HepG2 (cell line): ENCODE data around the gene C1QTNF1. TPM values are rescaled to one million over a fixed set of nuclear protein-coding genes. Genes with fewer than 3 reads are reported as not detected.
A peak's percentile ranks its signal among the peaks of the same experiment; 100 is the strongest.

Source experiments
- CENPT ChIP-seq: sonication (generic); formaldehyde crosslinking; IDR thresholded peaks from 2 replicates; pipeline ENCODE4 v1.8.0; 2022; ENCODE audit warnings: low read depth, mild to moderate bottlenecking, moderate library complexity, missing genetic modification reagents
- GABPB1 ChIP-seq: IDR thresholded peaks from 2 replicates; pipeline ENCODE4 v1.6.1; 2016; ENCODE audit warnings: mild to moderate bottlenecking, missing genetic modification reagents, moderate library complexity, missing compliant biosample characterization
- HNRNPL ChIP-seq: fragments of 200-400 bp; formaldehyde crosslinking; IDR thresholded peaks from 2 replicates; pipeline ENCODE4 v1.6.1; 2017; ENCODE audit warnings: mild to moderate bottlenecking, low read depth, low read length
- KDM2A ChIP-seq: sonication (generic); formaldehyde crosslinking; IDR thresholded peaks from 2 replicates; pipeline ENCODE4 v1.4.0; 2020; ENCODE audit warnings: low read depth, missing genetic modification reagents, borderline replicate concordance
- NAIF1 ChIP-seq: sonication (generic); formaldehyde crosslinking; IDR thresholded peaks from 2 replicates; pipeline ENCODE4 v1.5.0; 2020; ENCODE audit warnings: mild to moderate bottlenecking, missing genetic modification reagents, borderline replicate concordance
- SMC3 ChIP-seq: IDR thresholded peaks from 2 replicates; pipeline ENCODE4 v1.6.1; 2011; ENCODE audit warnings: low read length, improper control_type of control experiment
- ZNF768 ChIP-seq: sonication (generic); formaldehyde crosslinking; IDR thresholded peaks from 2 replicates; pipeline ENCODE4 v1.4.0; 2020; ENCODE audit warnings: missing genetic modification reagents
- polyA plus RNA-seq, 8 experiments: library from polyadenylated mRNA; depleted of rRNA in 3 of 8; stranded (reverse) in 7 of 8; unstranded in 1 of 8; fragments of >200 nt; fragmentation: Illumina TruSeq in 4 of 8; extraction: Trizol in 4 of 8; gene quantifications; 2 replicates each; pipeline versions ENCODE4 v1.2.1 to v1.2.3, GENCODE V29; 2011 to 2016; ENCODE audit warnings: low read depth in 4 of 8, missing spikeins in 1 of 8, mixed read lengths in 1 of 8; ENCODE audit not compliant: insufficient read depth in 1 of 8
- total RNA-seq, 5 experiments: library from RNA; depleted of rRNA; stranded (reverse); fragments of >200 nt; fragmentation: Illumina TruSeq; extraction: Trizol; gene quantifications; 2 replicates each; pipeline ENCODE4 v1.2.3, GENCODE V29; 2016; ENCODE audit warnings: low read depth in 1 of 5
- TF ChIP-seq, protein P1 (sequence below): sonication (generic); formaldehyde crosslinking; IDR thresholded peaks from 2 replicates; pipeline ENCODE4 v1.9.0; 2021; ENCODE audit warnings: missing genetic modification reagents, borderline replicate concordance
- TF ChIP-seq, protein P2 (sequence below): IDR thresholded peaks from 2 replicates; pipeline ENCODE4 v1.6.1; 2016; ENCODE audit warnings: low read depth, borderline replicate concordance
- TF ChIP-seq, protein P3 (sequence below): IDR thresholded peaks from 2 replicates; pipeline ENCODE4 v1.6.1; 2016; ENCODE audit warnings: missing compliant biosample characterization, missing genetic modification reagents, borderline replicate concordance
- TF ChIP-seq, protein P4 (sequence below): sonication (generic); formaldehyde crosslinking; IDR thresholded peaks from 2 replicates; pipeline ENCODE4 v1.8.0; 2022; ENCODE audit warnings: low read depth, missing genetic modification reagents
- TF ChIP-seq, protein P5 (sequence below): sonication (generic); formaldehyde crosslinking; IDR thresholded peaks from 2 replicates; pipeline ENCODE4 v1.5.1; 2020; ENCODE audit warnings: mild to moderate bottlenecking, missing genetic modification reagents, borderline replicate concordance
- TF ChIP-seq, protein P6 (sequence below): sonication (generic); formaldehyde crosslinking; IDR thresholded peaks from 2 replicates; pipeline ENCODE4 v1.5.1; 2020; ENCODE audit warnings: mild to moderate bottlenecking, missing genetic modification reagents, moderate library complexity

Gene C1QTNF1
- total and polyA plus RNA-seq, 2 of the 13 experiments (the other 11 are each of a cell fraction or from before 2014, with no cell fraction given), result 0.18 to 0.86 TPM

DNA sequence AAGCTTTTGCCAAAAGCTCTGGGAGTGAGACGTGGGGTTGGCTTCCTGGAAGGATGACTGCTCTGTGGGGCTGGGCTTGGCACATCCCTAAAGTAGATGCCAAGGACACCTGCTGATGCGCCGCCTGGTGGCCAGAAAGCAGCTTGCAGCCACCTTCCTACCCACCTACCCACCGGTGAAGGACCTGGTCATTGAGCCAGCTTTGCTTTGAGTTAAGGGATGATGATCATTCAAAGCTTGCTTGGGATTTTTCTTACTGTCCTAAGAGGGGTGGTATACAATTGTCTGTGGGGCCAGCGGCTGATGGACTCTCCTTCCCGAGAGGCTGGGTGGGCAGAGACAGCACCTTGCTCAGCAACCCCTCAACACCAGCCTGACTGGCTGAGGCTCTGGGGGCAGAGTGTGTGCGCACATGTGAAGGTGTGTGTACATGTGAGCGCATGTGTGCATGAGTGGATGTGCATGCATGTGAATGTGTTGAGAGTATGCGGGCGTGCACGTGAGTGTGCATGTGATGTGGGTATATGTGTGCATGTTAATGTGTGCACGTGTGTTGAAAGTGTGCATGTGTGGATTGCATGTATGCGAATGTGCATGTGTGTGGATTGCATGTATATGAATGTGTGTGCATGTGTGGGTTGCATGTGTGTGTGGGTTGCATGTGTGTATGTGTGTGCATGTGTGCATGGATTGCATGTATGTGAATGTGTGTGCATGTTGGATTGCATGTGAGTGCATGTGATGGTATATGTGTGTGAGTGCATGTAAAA, 18.6 kb downstream of the C1QTNF1 start (continued):
- TF ChIP-seq, protein P1, sequence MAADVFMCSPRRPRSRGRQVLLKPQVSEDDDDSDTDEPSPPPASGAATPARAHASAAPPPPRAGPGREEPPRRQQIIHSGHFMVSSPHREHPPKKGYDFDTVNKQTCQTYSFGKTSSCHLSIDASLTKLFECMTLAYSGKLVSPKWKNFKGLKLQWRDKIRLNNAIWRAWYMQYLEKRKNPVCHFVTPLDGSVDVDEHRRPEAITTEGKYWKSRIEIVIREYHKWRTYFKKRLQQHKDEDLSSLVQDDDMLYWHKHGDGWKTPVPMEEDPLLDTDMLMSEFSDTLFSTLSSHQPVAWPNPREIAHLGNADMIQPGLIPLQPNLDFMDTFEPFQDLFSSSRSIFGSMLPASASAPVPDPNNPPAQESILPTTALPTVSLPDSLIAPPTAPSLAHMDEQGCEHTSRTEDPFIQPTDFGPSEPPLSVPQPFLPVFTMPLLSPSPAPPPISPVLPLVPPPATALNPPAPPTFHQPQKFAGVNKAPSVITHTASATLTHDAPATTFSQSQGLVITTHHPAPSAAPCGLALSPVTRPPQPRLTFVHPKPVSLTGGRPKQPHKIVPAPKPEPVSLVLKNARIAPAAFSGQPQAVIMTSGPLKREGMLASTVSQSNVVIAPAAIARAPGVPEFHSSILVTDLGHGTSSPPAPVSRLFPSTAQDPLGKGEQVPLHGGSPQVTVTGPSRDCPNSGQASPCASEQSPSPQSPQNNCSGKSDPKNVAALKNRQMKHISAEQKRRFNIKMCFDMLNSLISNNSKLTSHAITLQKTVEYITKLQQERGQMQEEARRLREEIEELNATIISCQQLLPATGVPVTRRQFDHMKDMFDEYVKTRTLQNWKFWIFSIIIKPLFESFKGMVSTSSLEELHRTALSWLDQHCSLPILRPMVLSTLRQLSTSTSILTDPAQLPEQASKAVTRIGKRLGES, result no peak
- TF ChIP-seq CENPT (CRISPR knock-in tag) (no peak), SMC3 (peak; percentile 90), GABPB1 (0 out of 2 replicates have a peak, but pooled peaks have one; percentile 5), HNRNPL (peak; percentile 80; the same call in 1 of the 2 replicates), KDM2A (peak; percentile 54; the same call in 1 of the 2 replicates), ZNF768 (CRISPR knock-in tag) (0 out of 2 replicates have a peak, but pooled peaks have one; percentile 32), NAIF1 (CRISPR knock-in tag) (no peak)
- TF ChIP-seq, protein P2, sequence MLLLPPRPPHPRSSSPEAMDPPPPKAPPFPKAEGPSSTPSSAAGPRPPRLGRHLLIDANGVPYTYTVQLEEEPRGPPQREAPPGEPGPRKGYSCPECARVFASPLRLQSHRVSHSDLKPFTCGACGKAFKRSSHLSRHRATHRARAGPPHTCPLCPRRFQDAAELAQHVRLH (CRISPR knock-in tag), result no peak
- TF ChIP-seq, protein P3, sequence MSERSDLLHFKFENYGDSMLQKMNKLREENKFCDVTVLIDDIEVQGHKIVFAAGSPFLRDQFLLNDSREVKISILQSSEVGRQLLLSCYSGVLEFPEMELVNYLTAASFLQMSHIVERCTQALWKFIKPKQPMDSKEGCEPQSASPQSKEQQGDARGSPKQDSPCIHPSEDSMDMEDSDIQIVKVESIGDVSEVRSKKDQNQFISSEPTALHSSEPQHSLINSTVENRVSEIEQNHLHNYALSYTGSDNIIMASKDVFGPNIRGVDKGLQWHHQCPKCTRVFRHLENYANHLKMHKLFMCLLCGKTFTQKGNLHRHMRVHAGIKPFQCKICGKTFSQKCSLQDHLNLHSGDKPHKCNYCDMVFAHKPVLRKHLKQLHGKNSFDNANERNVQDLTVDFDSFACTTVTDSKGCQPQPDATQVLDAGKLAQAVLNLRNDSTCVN (CRISPR knock-in tag), result peak; percentile 45; the same call in 1 of the 2 replicates
- TF ChIP-seq, protein P4, sequence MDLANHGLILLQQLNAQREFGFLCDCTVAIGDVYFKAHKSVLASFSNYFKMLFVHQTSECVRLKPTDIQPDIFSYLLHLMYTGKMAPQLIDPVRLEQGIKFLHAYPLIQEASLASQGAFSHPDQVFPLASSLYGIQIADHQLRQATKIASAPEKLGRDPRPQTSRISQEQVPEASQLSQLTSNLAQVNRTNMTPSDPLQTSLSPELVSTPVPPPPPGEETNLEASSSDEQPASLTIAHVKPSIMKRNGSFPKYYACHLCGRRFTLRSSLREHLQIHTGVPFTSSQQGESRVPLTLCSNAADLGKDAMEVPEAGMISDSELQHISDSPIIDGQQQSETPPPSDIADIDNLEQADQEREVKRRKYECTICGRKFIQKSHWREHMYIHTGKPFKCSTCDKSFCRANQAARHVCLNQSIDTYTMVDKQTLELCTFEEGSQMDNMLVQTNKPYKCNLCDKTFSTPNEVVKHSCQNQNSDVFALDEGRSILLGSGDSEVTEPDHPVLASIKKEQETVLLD (CRISPR knock-in tag), result no peak
- TF ChIP-seq, protein P5, sequence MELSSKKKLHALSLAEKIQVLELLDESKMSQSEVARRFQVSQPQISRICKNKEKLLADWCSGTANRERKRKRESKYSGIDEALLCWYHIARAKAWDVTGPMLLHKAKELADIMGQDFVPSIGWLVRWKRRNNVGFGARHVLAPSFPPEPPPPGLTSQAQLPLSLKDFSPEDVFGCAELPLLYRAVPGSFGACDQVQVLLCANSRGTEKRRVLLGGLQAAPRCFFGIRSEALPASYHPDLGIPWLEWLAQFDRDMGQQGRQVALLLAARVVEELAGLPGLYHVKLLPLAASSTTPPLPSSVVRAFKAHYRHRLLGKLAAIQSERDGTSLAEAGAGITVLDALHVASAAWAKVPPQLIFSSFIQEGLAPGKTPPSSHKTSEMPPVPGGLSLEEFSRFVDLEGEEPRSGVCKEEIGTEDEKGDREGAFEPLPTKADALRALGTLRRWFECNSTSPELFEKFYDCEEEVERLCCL (CRISPR knock-in tag), result no peak
- TF ChIP-seq, protein P6, sequence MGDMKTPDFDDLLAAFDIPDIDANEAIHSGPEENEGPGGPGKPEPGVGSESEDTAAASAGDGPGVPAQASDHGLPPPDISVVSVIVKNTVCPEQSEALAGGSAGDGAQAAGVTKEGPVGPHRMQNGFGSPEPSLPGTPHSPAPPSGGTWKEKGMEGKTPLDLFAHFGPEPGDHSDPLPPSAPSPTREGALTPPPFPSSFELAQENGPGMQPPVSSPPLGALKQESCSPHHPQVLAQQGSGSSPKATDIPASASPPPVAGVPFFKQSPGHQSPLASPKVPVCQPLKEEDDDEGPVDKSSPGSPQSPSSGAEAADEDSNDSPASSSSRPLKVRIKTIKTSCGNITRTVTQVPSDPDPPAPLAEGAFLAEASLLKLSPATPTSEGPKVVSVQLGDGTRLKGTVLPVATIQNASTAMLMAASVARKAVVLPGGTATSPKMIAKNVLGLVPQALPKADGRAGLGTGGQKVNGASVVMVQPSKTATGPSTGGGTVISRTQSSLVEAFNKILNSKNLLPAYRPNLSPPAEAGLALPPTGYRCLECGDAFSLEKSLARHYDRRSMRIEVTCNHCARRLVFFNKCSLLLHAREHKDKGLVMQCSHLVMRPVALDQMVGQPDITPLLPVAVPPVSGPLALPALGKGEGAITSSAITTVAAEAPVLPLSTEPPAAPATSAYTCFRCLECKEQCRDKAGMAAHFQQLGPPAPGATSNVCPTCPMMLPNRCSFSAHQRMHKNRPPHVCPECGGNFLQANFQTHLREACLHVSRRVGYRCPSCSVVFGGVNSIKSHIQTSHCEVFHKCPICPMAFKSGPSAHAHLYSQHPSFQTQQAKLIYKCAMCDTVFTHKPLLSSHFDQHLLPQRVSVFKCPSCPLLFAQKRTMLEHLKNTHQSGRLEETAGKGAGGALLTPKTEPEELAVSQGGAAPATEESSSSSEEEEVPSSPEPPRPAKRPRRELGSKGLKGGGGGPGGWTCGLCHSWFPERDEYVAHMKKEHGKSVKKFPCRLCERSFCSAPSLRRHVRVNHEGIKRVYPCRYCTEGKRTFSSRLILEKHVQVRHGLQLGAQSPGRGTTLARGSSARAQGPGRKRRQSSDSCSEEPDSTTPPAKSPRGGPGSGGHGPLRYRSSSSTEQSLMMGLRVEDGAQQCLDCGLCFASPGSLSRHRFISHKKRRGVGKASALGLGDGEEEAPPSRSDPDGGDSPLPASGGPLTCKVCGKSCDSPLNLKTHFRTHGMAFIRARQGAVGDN (CRISPR knock-in tag), result peak; percentile 45
